GM23248 (cell line): ENCODE data around the gene JADE2.

ENCODE experiments used
- EZH2 ChIP-seq: fragments of 200-600 bp; sonication (generic); IDR thresholded peaks from 2 replicates; pipeline ENCODE4 v1.6.1; 2018; ENCODE audit warnings: antibody characterized with exemption, mild to moderate bottlenecking; ENCODE audit not compliant: insufficient read depth, poor library complexity, severe bottlenecking
- EZH2phosphoT487 ChIP-seq: fragments of 200-600 bp; sonication (generic); IDR thresholded peaks from 2 replicates; pipeline ENCODE4 v1.6.1; 2018; ENCODE audit warnings: antibody characterized with exemption, moderate library complexity, mild to moderate bottlenecking, low read depth; ENCODE audit not compliant: insufficient read depth

GRCh38 chr5:134491841-134492442 is 33.5 kb upstream of the JADE2 start:
- TF ChIP-seq EZH2 (no peak), EZH2phosphoT487 (no peak)
